Ovary (tissue), 9 donors: Measurements from ENCODE around the gene FBXW7. TPM values are rescaled to one million over a fixed set of nuclear protein-coding genes. Genes with fewer than 3 reads are reported as not detected.

Experiments used
- DNase-seq, 5 donors: peaks; one replicate each; pipeline ENCODE4 v3.0.0-alpha.2; 2019 to 2020
- H3K27ac ChIP-seq, 2 donors: fragments of 200-600 bp; one replicate each; pipeline versions ENCODE4 v1.5.1 to v1.8.0; 2019 to 2022
- H3K27me3 ChIP-seq: fragments of 200-600 bp; one replicate; pipeline ENCODE4 v1.8.0; 2022
- H3K36me3 ChIP-seq: fragments of 200-600 bp; sonication (generic); one replicate; pipeline ENCODE4 v1.5.1; 2019
- H3K4me1 ChIP-seq: one replicate; pipeline ENCODE4 v1.8.1; 2013; ENCODE audit warnings: mild to moderate bottlenecking, moderate library complexity; ENCODE audit not compliant: insufficient read depth
- H3K4me3 ChIP-seq: fragments of 200-600 bp; sonication (generic); one replicate; pipeline ENCODE4 v1.5.1; 2017
- H3K9me3 ChIP-seq, 2 donors: fragments of 200-600 bp in 1 of 2; sonication (generic) in 1 of 2; one replicate each; pipeline versions ENCODE4 v1.5.1 to v1.8.1; 2013 to 2019; ENCODE audit warnings: mild to moderate bottlenecking in 1 of 2, moderate library complexity in 1 of 2
- EP300 ChIP-seq: sonication (generic); formaldehyde crosslinking; IDR thresholded peaks from one replicate; pipeline ENCODE4 v1.6.1; 2017; ENCODE audit warnings: antibody characterized with exemption
- POLR2A ChIP-seq: fragments of 450-650 bp; IDR thresholded peaks from one replicate; pipeline ENCODE4 v1.6.1; 2017; ENCODE audit warnings: antibody characterized with exemption, mild to moderate bottlenecking, moderate library complexity
- WGBS, 3 donors: extraction: QIAGEN DNeasy Blood & Tissue Kit in 1 of 3; methylation state at CpG; one replicate each; pipeline versions ENCODE4 v1.1.5 to v1.1.7; 2013 to 2017; 5-methylcytosine and 5-hydroxymethylcytosine counted together
- intact Hi-C, 4 donors: fragments of 100-400 bp; cut with DNase I; formaldehyde crosslinking; loops; one replicate each; pipeline versions ENCODE4 v1.11.0 to v1.15.1; 2022 to 2023
- polyA plus RNA-seq, 2 donors: library from polyadenylated mRNA; stranded (reverse); fragments of 200-250 nt in 1 of 2; fragments of 350-450 nt in 1 of 2; fragmentation: Illumina TruSeq in 1 of 2; extraction: RNeasy Lipid Tissue Mini Kit (QIAGEN cat#74804) in 1 of 2; gene quantifications; one replicate each; pipeline ENCODE4 v1.2.3, GENCODE V29; 2013 to 2014
- total RNA-seq, 7 donors: library from RNA; depleted of rRNA in 2 of 7; stranded (reverse); fragments of >200 nt in 2 of 7; fragmentation: NEBNext Ultra II Directional in 3 of 7; extraction: Animal tissue kit (Norgen Biotek cat#: 25700) in 3 of 7; gene quantifications; one replicate each; pipeline versions ENCODE4 v1.1.0 to v1.2.4, GENCODE V29; 2016 to 2023
- TF ChIP-seq, protein P1 (sequence below), 3 donors: fragments of 450-650 bp in 2 of 3; fragments of 200-600 bp in 1 of 3; IDR thresholded peaks; one replicate each; pipeline versions ENCODE4 v1.5.1 to v1.8.0; 2016 to 2022; ENCODE audit warnings: antibody characterized with exemption in 3 of 3, mild to moderate bottlenecking in 1 of 3
- donor health status: DM: no; HTN: no; CAD: no; lungs with moderate emphysema.
- donor health status: DM: no; HTN: no; CAD: no.
- donor health status: Bipolar disorder and iron deficiency.
- donor health status: DM: yes; HTN: yes; CAD: no.
- donor health status: DM: no; HTN: no; CAD: no.
- donor health status: DM: yes; HTN: yes; CAD: no.

FBXW7 gene
- total and polyA plus RNA-seq, 9 donors = 9.1 to 66.8 (median 42.9) TPM

GRCh38 chr4:152565333-152565732, 29.4 kb upstream of the FBXW7 start:
- no peaks in the 10 kb centered on the region for H3K9me3 ChIP-seq
- H3K27ac ChIP-seq = no peak overlapping the region
- 38 to 49% (median 45%) methylated on average over 6 of the region's 6 CpGs for WGBS, 3 donors
- TF ChIP-seq EP300 = no peak
- TF ChIP-seq, protein P1, sequence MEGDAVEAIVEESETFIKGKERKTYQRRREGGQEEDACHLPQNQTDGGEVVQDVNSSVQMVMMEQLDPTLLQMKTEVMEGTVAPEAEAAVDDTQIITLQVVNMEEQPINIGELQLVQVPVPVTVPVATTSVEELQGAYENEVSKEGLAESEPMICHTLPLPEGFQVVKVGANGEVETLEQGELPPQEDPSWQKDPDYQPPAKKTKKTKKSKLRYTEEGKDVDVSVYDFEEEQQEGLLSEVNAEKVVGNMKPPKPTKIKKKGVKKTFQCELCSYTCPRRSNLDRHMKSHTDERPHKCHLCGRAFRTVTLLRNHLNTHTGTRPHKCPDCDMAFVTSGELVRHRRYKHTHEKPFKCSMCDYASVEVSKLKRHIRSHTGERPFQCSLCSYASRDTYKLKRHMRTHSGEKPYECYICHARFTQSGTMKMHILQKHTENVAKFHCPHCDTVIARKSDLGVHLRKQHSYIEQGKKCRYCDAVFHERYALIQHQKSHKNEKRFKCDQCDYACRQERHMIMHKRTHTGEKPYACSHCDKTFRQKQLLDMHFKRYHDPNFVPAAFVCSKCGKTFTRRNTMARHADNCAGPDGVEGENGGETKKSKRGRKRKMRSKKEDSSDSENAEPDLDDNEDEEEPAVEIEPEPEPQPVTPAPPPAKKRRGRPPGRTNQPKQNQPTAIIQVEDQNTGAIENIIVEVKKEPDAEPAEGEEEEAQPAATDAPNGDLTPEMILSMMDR (IDR thresholded peaks at IDR 0.05) = no peak
- TF ChIP-seq POLR2A = no peak
- H3K27me3 ChIP-seq = no peaks in the 10 kb centered on the region
- H3K4me3 ChIP-seq = no peak overlapping the region
- H3K36me3 ChIP-seq = no peaks in the 10 kb centered on the region
- intact Hi-C loops = no loop called here
- no peak for DNase-seq
- H3K4me1 ChIP-seq = no peaks in the 10 kb centered on the region

DNA sequence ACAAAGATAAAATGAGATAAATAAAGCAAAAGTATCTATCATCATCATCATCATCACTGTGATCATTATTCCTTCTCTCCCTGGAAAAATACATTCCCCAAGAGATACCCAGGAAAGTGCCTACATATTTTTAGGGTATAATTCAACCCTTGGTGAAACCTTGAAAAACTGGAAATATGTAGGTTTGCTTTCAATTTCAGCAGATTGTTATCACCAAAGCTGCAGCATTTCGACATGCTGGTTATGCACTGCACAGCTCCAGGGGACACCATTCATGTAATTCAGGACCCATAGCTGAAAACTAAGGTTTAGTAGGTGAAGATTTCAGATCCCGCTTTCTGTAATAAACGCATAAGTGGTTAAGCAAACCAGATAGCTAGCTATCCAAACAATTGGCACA, 28.4 kb upstream of the FBXW7 start:
- H3K9me3 ChIP-seq = no peaks in the 10 kb centered on the region
- no peak overlapping the region for H3K27ac ChIP-seq
- WGBS, 3 donors = 79 to 85% (median 84%) methylated on average over 3 of the region's 3 CpGs
- TF ChIP-seq EP300 = no peak
- TF ChIP-seq, protein P1 (IDR thresholded peaks at IDR 0.05) = no peak
- TF ChIP-seq POLR2A = no peak
- DNase-seq = no peak
- intact Hi-C loops = no loop called here
- H3K4me1 ChIP-seq = no peaks in the 10 kb centered on the region
- H3K4me3 ChIP-seq = no peak overlapping the region
- no peaks in the 10 kb centered on the region for H3K27me3 ChIP-seq
- no peaks in the 10 kb centered on the region for H3K36me3 ChIP-seq

DNA sequence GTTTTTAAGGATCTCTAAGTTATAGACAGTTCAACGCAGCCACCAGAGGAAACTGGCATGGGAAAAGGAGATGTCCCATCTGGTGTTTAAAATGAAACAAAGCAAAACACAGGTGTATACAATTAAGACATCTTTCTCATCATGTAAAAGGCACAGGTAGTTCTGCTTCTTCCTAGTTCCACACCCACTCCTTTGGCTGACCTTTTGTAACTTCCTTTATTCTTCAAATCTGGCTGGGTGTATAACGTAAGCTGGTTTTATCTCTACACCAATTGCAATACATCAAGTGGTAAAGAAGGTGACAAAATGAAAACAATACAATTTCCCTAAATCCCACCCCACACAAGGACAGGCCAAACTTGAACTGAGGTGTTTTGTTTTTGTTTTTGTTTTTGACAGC, 27.3 kb upstream of the FBXW7 start:
- no peaks in the 10 kb centered on the region for H3K27me3 ChIP-seq
- H3K4me3 ChIP-seq = no peak overlapping the region
- intact Hi-C loops = no loop called here
- H3K27ac ChIP-seq = no peak overlapping the region
- WGBS, 3 donors = 72 to 76% (median 73%) methylated on average over 2 of the region's 2 CpGs
- no peak for DNase-seq
- H3K36me3 ChIP-seq = no peaks in the 10 kb centered on the region
- H3K4me1 ChIP-seq = peaks cover 1% of the 10 kb centered on the region
- TF ChIP-seq, protein P1 (IDR thresholded peaks at IDR 0.05) = no peak
- TF ChIP-seq EP300 (no peak), POLR2A (no peak)
- H3K9me3 ChIP-seq = no peaks in the 10 kb centered on the region

- Histone ChIP-seq H3K9me3 (no peaks in the 10 kb centered on the region), H3K4me1 (peaks cover 1% of the 10 kb centered on the region), H3K27me3 (no peaks in the 10 kb centered on the region), H3K27ac (no peak overlapping the region), H3K4me3 (no peak overlapping the region), H3K36me3 (no peaks in the 10 kb centered on the region)
- no peak for DNase-seq
- 31 to 41% (median 37%) methylated on average over 3 of the region's 3 CpGs for WGBS, 3 donors
- TF ChIP-seq EP300 = no peak
- TF ChIP-seq, protein P1 (IDR thresholded peaks at IDR 0.05) = no peak
- TF ChIP-seq POLR2A = no peak
- intact Hi-C loops = no loop called here
These were observed 23.7 kb upstream of the FBXW7 start for GRCh38 chr4:152559641-152560040.

DNA sequence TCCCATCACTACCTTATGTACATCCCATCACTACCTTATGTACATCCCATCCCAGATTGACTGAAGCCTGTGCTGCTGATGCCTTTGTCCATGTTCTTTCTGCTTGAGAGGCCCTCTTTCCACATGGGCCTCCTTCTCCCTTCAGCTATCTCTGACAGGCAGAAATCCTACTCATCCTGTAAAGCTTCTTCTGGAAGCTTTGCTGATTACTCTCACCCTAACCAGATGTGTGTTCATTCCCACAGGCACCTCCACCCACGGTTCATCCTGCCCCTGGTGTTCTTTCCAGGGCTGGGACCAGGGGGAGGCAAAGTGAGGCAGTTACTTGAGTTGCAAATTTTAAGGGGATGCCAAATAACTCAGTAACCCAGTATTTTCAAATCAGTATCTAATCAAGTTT, 22.5 kb upstream of the FBXW7 start:
- DNase-seq = no peak
- Histone ChIP-seq H3K27me3 (no peaks in the 10 kb centered on the region), H3K4me1 (peaks cover 1% of the 10 kb centered on the region), H3K4me3 (no peak overlapping the region), H3K36me3 (no peaks in the 10 kb centered on the region), H3K27ac (no peak overlapping the region), H3K9me3 (no peaks in the 10 kb centered on the region)
- intact Hi-C loops = no loop called here
- TF ChIP-seq, protein P1 (IDR thresholded peaks at IDR 0.05) = no peak
- TF ChIP-seq EP300 = no peak
- no peak for TF ChIP-seq POLR2A
- 20 to 23% (median 21%) methylated on average over 1 of the region's 1 CpG for WGBS, 3 donors
